B cell (primary cell): ENCODE measurements around the gene TKTL1. TPM values are rescaled to one million over a fixed set of nuclear protein-coding genes. Genes with fewer than 3 reads are reported as not detected.

Source experiments
- ATAC-seq: fragments of 200-7000 bp; cut with Tn5 transposase; one replicate; pipeline ENCODE4 v1.10.0; 2021; ENCODE audit warnings: low read depth, mild to moderate bottlenecking, moderate number of reproducible peaks, moderate library complexity
- CTCF ChIA-PET: fragments of 350-600 bp; sonication (Branson Sonifier 250); formaldehyde crosslinking; loops from one replicate; lab custom pipeline; 2021; ENCODE audit warnings: antibody characterized with exemption, inconsistent platforms; lab: Charles Lee
- POLR2A ChIA-PET: fragments of 350-600 bp; sonication (Branson Sonifier 250); formaldehyde crosslinking; loops from one replicate; lab custom pipeline; 2021; ENCODE audit warnings: antibody characterized with exemption; lab: Charles Lee
- DNase-seq: peaks from one replicate; pipeline ENCODE4 v3.0.0; 2013
- H2AFZ ChIP-seq: 2 replicates; pipeline ENCODE4 v1.6.1; 2012; ENCODE audit warnings: mild to moderate bottlenecking, low read depth, low read length; ENCODE audit not compliant: insufficient read depth, poor library complexity, severe bottlenecking
- H3K27ac ChIP-seq, 2 donors: 1 replicate in 1 of 2; 2 replicates in 1 of 2; pipeline ENCODE4 v1.5.1; 2012 to 2013; ENCODE audit warnings: low read length in 2 of 2, mild to moderate bottlenecking in 2 of 2, moderate library complexity in 1 of 2
- H3K27me3 ChIP-seq, 4 experiments: fragments of 200-600 bp in 1 of 4; sonication (generic) in 1 of 4; replicated peaks in 1 of 4; 1 replicate in 2 of 4; 2 replicates in 2 of 4; pipeline versions ENCODE4 v1.6.1 to v1.7.0; 2013 to 2016; ENCODE audit warnings: low read length in 3 of 4, mild to moderate bottlenecking in 2 of 4, mixed read lengths in 1 of 4, moderate library complexity in 1 of 4; ENCODE audit not compliant: insufficient read depth in 4 of 4, control insufficient read depth in 3 of 4; ENCODE audit errors: control extremely low read depth in 1 of 4
- H3K36me3 ChIP-seq, 2 experiments: replicated peaks in 1 of 2; 1 replicate in 1 of 2; 2 replicates in 1 of 2; pipeline versions ENCODE4 v1.6.1 to v1.7.1; 2013; ENCODE audit warnings: low read length in 1 of 2; ENCODE audit not compliant: insufficient read depth in 2 of 2, control insufficient read depth in 1 of 2; ENCODE audit errors: control extremely low read depth in 1 of 2, extremely low read depth in 1 of 2
- H3K4me1 ChIP-seq, 2 donors: fragments of 200-600 bp in 1 of 2; sonication (generic) in 1 of 2; 1 replicate in 1 of 2; 2 replicates in 1 of 2; pipeline versions ENCODE4 v1.5.1 to v1.6.1; 2013 to 2017; ENCODE audit warnings: low read length in 2 of 2; ENCODE audit not compliant: control insufficient read depth in 2 of 2, insufficient read depth in 2 of 2
- H3K4me2 ChIP-seq: replicated peaks from 2 replicates; pipeline ENCODE3; 2012; ENCODE audit warnings: mild to moderate bottlenecking, low read depth, low read length; ENCODE audit not compliant: poor library complexity, severe bottlenecking
- H3K4me3 ChIP-seq, 5 experiments: fragments of 200-600 bp in 1 of 5; sonication (generic) in 1 of 5; 1 replicate in 3 of 5; 2 replicates in 2 of 5; pipeline versions ENCODE4 v1.5.1 to v1.7.0; 2011 to 2016; ENCODE audit warnings: low read length in 4 of 5, mild to moderate bottlenecking in 4 of 5, low read depth in 2 of 5, control low read depth in 1 of 5, moderate library complexity in 1 of 5; ENCODE audit not compliant: insufficient read depth in 1 of 5; ENCODE audit errors: control extremely low read depth in 1 of 5, extremely low read depth in 1 of 5
- H3K79me2 ChIP-seq: fragments of 200-600 bp; sonication (generic); one replicate; pipeline ENCODE4 v1.6.0; 2016; ENCODE audit warnings: low read length; ENCODE audit not compliant: control insufficient read depth, insufficient read depth
- H3K9ac ChIP-seq: fragments of 200-600 bp; sonication (generic); 2 replicates; pipeline ENCODE4 v1.6.1; 2017; ENCODE audit warnings: mild to moderate bottlenecking, low read length, moderate library complexity
- H3K9me3 ChIP-seq, 3 donors: one replicate each; pipeline versions ENCODE4 v1.6.1 to v1.7.1; 2013; ENCODE audit warnings: low read length in 2 of 3; ENCODE audit not compliant: control insufficient read depth in 2 of 3, insufficient read depth in 1 of 3; ENCODE audit errors: control extremely low read depth in 1 of 3
- H4K20me1 ChIP-seq: 2 replicates; pipeline ENCODE4 v1.6.0; 2012; ENCODE audit warnings: mild to moderate bottlenecking, low read length; ENCODE audit not compliant: insufficient read depth, control insufficient read depth, poor library complexity, severe bottlenecking
- H3K27ac Mint-ChIP-seq: one replicate; pipeline ENCODE4 v1.8.0; 2021; ENCODE audit warnings: mixed read lengths
- H3K27me3 Mint-ChIP-seq: one replicate; pipeline ENCODE4 v1.8.0; 2021; ENCODE audit warnings: mixed read lengths
- H3K4me1 Mint-ChIP-seq: one replicate; pipeline ENCODE4 v1.8.0; 2021; ENCODE audit warnings: mixed read lengths
- H3K4me3 Mint-ChIP-seq: one replicate; pipeline ENCODE4 v1.8.0; 2021; ENCODE audit warnings: mixed read lengths
- H3K9me3 Mint-ChIP-seq: one replicate; pipeline ENCODE4 v1.8.0; 2022; ENCODE audit warnings: mixed read lengths; ENCODE audit not compliant: insufficient read depth
- EZH2 ChIP-seq: IDR thresholded peaks from 2 replicates; pipeline ENCODE4 v1.6.1; 2012; ENCODE audit warnings: borderline replicate concordance, low read depth, mild to moderate bottlenecking, moderate library complexity, low read length; ENCODE audit not compliant: insufficient read depth, poor library complexity, severe bottlenecking
- WGBS: methylation state at CpG from one replicate; pipeline ENCODE4 v1.1.5; 2013; ENCODE audit warnings: missing lambda C conversion rate; ENCODE audit not compliant: insufficient coverage; 5-methylcytosine and 5-hydroxymethylcytosine counted together
- intact Hi-C: fragments of 100-400 bp; cut with micrococcal nuclease; formaldehyde crosslinking; loops from one replicate; pipeline ENCODE4 v1.10.0; 2022
- polyA plus RNA-seq: library from polyadenylated mRNA; depleted of rRNA; stranded (reverse); fragments of >200 nt; gene quantifications from 2 replicates; pipeline ENCODE4 v1.2.3, GENCODE V29; 2012
- total RNA-seq, 2 donors: library from RNA; stranded (reverse); fragments of 120-200 nt in 1 of 2; gene quantifications; 1 replicate in 1 of 2; 2 replicates in 1 of 2; pipeline versions ENCODE4 v1.2.3 to v1.2.4, GENCODE V29; 2013 to 2022
- TF ChIP-seq, protein P1 (sequence below): fragments of 200-600 bp; IDR thresholded peaks from one replicate; pipeline ENCODE4 v1.8.0; 2022; ENCODE audit warnings: antibody characterized with exemption, mild to moderate bottlenecking

The TKTL1 gene
- total and polyA plus RNA-seq, 2 donors (not counting 1 experiment from before 2014, with no cell fraction given): 0.18 to 0.96 TPM

DNA sequence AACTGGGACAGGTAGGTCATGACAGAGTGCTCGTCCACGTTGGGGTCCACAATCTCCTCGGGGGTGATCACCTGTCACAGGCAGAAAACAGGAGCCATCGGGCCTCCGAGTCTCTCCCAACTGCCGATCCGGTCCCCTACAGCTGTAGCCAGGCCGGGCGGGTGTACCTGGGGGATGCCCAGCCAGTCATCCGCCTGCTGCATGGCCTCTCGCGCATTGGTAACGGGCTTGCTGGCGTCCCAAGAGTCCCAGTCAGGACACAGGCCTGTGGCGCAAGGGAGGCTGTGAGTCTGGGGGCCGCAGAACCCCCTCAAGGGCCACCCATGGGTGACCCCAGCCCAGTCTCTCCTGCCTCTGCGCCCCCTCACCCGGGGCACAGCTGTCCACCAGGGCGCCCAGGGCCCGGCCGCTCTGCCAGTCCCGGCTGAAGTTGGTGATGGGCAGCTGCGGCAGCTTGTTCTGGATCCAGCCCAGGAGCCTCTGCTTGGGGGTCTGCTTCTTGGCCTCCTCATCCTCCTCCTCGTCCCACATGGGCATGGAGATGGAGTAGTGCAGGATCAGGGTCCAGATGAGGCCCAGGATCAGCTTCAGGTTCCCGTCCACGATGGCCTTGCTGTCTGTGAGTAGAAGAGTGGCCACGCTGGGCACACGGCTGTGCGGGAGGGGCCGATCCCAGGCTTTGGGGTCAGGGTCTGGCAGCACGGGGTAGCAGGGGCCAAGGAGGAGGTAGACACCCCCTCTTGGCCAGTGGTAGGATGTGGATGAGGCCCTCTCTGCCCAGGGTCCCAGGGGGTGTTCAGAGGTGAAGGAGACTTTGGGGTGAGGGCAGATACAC lies 72.1 kb downstream of the TKTL1 start:
- ChIA-PET CTCF (no interaction called here), POLR2A (interaction anchor here (0.7 to 1.0 kb wide), 2 partner anchors 10 to 34 kb away, joined by 3 to 7 read pairs; no protein-coding TSS in a partner anchor)
- Histone ChIP-seq H3K9ac (peak overlapping the region; percentile 46), H3K4me2 (peak overlapping the region; percentile 80), H2AFZ (no peak overlapping the region), H4K20me1 (peaks cover 29% of the 10 kb centered on the region), H3K79me2 (peaks cover 54% of the 10 kb centered on the region), H3K4me3 (peak overlapping the region in 2 of 5 experiments; percentile 35 to 79), H3K27me3 (no peaks in the 10 kb centered on the region), H3K36me3 (peaks cover 0 to 51% of the 10 kb centered on the region in 2 experiments), H3K27ac (peak overlapping the region; percentile 86 to 90), H3K9me3 (no peaks in the 10 kb centered on the region), H3K4me1 (peaks cover 12 to 33% of the 10 kb centered on the region in 2 donors)
- DNase-seq (no peak), ATAC-seq (no peak)
- peak overlapping the region; percentile 88 for H3K27ac Mint-ChIP-seq
- TF ChIP-seq, protein P1, sequence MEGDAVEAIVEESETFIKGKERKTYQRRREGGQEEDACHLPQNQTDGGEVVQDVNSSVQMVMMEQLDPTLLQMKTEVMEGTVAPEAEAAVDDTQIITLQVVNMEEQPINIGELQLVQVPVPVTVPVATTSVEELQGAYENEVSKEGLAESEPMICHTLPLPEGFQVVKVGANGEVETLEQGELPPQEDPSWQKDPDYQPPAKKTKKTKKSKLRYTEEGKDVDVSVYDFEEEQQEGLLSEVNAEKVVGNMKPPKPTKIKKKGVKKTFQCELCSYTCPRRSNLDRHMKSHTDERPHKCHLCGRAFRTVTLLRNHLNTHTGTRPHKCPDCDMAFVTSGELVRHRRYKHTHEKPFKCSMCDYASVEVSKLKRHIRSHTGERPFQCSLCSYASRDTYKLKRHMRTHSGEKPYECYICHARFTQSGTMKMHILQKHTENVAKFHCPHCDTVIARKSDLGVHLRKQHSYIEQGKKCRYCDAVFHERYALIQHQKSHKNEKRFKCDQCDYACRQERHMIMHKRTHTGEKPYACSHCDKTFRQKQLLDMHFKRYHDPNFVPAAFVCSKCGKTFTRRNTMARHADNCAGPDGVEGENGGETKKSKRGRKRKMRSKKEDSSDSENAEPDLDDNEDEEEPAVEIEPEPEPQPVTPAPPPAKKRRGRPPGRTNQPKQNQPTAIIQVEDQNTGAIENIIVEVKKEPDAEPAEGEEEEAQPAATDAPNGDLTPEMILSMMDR: no peak
- TF ChIP-seq EZH2: no peak
- peak overlapping the region; percentile 80 for H3K4me3 Mint-ChIP-seq
- intact Hi-C loops: no loop called here
- no peaks in the 10 kb centered on the region for H3K27me3 Mint-ChIP-seq
- H3K9me3 Mint-ChIP-seq: no peaks in the 10 kb centered on the region
- peaks cover 12% of the 10 kb centered on the region for H3K4me1 Mint-ChIP-seq
- 98% methylated on average over 26 of the region's 31 CpGs for WGBS
